Activated CD4-positive, alpha-beta T cell treated with anti-CD3 and anti-CD28 coated beads for 48 hours (primary cell): ENCODE measurements around the gene ARHGAP24.

ENCODE experiments used
- DNase-seq: peaks from one replicate; pipeline ENCODE4 v3.0.0-alpha.2; 2020

The ARHGAP24 gene

GRCh38 chr4:85747882-85748491 is 273.0 kb downstream of the ARHGAP24 start:
- no peak for DNase-seq

GRCh38 chr4:85748654-85749053 is 273.7 kb downstream of the ARHGAP24 start:
- DNase-seq, result no peak

- DNase-seq, result no peak
These were observed 276.9 kb downstream of the ARHGAP24 start for GRCh38 chr4:85751866-85752265.

- no peak for DNase-seq
These were observed 280.3 kb downstream of the ARHGAP24 start for GRCh38 chr4:85755285-85755684.

- no peak for DNase-seq
These were observed 282.0 kb downstream of the ARHGAP24 start for GRCh38 chr4:85756938-85757337.

- DNase-seq, result no peak
These were observed 284.4 kb downstream of the ARHGAP24 start for GRCh38 chr4:85759388-85759787.

- no peak for DNase-seq
These were observed 285.6 kb downstream of the ARHGAP24 start for GRCh38 chr4:85760511-85760910.

GRCh38 chr4:85761803-85762528 is 287.0 kb downstream of the ARHGAP24 start:
- no peak for DNase-seq

- no peak for DNase-seq
These were observed 287.6 kb downstream of the ARHGAP24 start for GRCh38 chr4:85762529-85762871.

- DNase-seq, result no peak
These were observed 288.3 kb downstream of the ARHGAP24 start for GRCh38 chr4:85763202-85763601.

- no peak for DNase-seq
These were observed 292.7 kb downstream of the ARHGAP24 start for GRCh38 chr4:85767649-85768048.

GRCh38 chr4:85769009-85769408 is 294.1 kb downstream of the ARHGAP24 start:
- DNase-seq, result no peak

- DNase-seq, result no peak
These were observed 297.5 kb downstream of the ARHGAP24 start for GRCh38 chr4:85772470-85772869.

GRCh38 chr4:85773372-85773771 is 298.4 kb downstream of the ARHGAP24 start:
- DNase-seq, result no peak

- DNase-seq, result no peak
These were observed 299.1 kb downstream of the ARHGAP24 start for GRCh38 chr4:85774000-85774399.

- no peak for DNase-seq
These were observed 299.5 kb downstream of the ARHGAP24 start for GRCh38 chr4:85774489-85774888.

- DNase-seq, result no peak
These were observed 301.1 kb downstream of the ARHGAP24 start for GRCh38 chr4:85776096-85776495.

GRCh38 chr4:85776579-85776978 is 301.6 kb downstream of the ARHGAP24 start:
- no peak for DNase-seq

GRCh38 chr4:85777908-85778631 is 303.1 kb downstream of the ARHGAP24 start:
- DNase-seq, result no peak

- no peak for DNase-seq
These were observed 303.7 kb downstream of the ARHGAP24 start for GRCh38 chr4:85778632-85779131.

- DNase-seq, result no peak
These were observed 304.2 kb downstream of the ARHGAP24 start for GRCh38 chr4:85779165-85779564.

- DNase-seq, result no peak
These were observed 305.7 kb downstream of the ARHGAP24 start for GRCh38 chr4:85780664-85781063.

- DNase-seq, result no peak
These were observed 308.5 kb downstream of the ARHGAP24 start for GRCh38 chr4:85783483-85783882.

- DNase-seq, result no peak
These were observed 308.9 kb downstream of the ARHGAP24 start for GRCh38 chr4:85783900-85784299.
